Activated CD4-positive, alpha-beta T cell treated with anti-CD3 and anti-CD28 coated beads, Interleukin-2, Interleukin-4, amounts not matched to agents 100 ng/mL and 50 ng/mL, durations not matched to agents 16 hours and 8 hours (primary cell): Measurements from ENCODE around the gene KCNN1.
"Not testable (repeated sequence)": the region's sequence is repeated elsewhere in the genome, so short reads cannot be mapped to it uniquely, and the experiment has no call there.

ENCODE experiments used
- DNase-seq: peaks from one replicate; pipeline ENCODE4 v3.0.0-alpha.2; 2020; ENCODE audit warnings: low spot score

KCNN1 gene

DNA sequence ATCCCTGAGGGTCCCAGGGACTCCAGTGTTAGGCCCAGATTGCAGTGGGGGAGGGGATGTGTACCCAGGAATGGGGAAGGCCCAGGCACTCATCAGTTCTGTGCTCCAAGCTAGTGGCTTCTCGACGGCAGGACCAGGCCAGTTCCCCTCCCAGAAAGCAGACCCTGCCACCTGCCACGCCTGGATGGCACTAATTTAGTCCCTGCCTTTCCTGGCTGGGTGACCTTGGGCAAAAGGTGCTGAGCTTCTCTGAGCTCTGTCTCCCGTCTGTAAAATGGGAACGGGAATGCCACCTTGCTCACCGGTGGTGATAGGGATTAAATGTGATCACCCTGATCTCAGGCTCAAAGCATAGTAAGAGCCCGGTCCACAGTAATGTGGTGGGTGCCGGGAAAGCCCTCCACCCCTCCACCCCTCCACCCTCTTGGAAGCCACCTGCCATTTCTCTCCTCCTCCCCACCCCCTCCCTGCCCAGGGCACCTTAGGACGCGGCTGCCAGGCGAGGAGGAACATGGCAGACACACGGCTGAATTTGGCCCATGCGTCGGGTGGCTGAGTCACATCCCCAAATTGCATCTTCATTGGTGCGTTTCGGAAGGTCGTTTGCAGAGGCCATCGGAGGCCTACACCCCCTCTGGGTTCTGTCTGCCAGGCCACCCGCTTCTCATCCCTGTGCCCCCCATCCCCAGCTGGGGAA is 2.3 kb downstream of the KCNN1 start:
- no peak for DNase-seq

DNA sequence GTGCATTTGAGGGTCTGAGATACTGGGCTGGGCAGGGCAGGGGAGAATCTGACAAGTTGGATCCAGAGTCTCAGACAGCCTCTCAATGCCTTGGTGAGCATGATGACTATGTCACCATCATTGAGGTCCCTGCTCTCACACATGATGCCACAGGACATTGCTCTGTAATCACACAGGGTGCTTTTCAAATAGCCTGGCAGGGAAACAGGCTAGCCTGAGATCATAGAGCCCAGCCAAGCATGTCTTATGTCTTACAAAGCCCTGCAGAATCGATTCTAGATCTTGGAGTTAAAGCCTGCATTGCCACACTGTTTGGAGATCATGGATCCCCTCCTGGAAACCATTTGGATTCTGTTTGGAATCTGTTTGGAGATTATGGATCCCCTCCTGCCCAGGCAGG is 5.3 kb downstream of the KCNN1 start:
- no peak for DNase-seq

DNA sequence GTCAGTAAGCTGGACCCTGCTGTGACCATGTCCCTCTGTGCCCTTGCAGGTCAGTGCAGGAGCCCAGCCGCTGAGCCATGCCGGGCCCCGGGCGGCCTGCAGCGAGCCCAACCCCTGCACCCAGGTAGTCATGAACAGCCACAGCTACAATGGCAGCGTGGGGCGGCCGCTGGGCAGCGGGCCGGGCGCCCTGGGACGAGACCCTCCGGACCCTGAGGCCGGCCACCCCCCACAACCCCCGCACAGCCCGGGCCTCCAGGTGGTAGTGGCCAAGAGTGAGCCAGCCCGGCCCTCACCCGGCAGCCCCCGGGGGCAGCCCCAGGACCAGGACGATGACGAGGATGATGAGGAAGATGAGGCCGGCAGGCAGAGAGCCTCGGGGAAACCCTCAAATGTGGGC is 6.9 kb downstream of the KCNN1 start:
- DNase-seq: no peak

DNA sequence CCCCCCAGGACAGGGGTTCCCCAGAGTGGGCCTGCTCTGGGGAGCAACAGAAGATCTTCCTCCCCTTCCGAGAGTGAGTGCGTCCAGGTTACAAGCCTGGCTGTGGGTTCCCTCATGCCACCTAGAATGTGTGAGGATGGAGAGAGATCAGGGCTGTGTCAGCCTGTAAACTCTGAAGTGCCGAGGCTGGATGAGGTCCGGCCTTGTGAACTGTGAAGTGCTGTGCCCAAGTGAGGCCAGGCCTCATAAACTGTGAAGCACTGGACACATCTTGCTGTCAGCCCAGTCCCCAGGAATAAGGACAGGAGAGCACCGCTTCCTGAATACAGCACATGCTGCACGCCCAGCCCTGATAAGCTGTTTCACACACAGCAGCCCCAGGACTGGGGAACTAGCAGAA is 7.6 kb downstream of the KCNN1 start:
- no peak for DNase-seq

DNA sequence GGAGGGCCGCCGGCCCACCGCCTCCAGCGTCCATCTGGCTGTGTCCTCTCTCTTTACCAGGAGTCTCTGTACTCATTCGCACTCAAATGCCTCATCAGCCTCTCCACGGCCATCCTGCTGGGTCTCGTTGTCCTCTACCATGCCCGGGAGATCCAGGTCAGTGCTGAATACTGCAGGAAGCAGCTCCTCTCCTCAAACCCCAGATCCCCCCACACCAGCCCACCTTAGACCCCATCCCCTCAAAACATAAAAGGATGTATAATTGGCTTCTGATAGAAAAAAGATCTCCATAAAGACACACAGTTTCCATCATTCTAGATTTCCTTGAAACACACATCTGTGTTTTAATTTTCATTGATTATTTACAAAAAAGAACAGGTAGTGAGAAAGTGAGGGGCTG is 8.1 kb downstream of the KCNN1 start:
- DNase-seq: no peak

DNA sequence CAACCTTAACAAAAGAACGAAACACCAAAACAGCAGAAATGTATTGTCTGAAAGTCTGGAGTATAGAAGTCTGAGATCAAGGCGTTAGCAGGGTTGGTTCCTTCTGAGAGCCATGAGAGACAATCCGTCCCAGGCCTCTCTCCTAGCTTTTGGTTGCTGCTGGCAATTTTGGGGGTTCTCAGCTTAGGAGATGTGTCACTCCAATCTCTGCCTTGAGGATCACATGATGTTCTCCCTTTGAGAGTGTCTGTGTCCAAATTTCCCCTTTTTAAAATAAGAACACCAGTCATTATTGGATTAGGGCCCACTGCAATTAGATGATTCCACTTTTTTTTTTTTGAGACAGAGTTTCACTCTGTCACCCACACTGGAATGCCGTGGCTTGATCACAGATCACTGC is 10.1 kb downstream of the KCNN1 start:
- DNase-seq: no peak

DNA sequence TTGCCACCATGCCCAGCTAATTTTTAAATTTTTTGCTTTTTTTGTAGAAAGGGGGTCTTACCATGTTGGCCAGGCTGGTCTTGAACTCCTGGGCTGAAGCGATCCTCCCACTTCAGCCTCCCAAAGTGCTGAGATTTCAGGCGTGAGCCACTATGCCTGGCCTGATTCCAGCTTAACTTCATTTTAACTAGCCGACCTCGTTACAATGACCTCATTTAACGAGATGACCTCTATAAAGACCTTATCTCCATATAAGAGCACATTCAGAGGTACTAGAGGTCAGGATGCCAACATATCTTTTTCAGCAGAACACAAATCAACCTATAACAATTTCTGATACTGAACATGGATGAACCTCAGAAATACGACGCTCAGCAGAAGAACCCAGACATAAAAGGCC is 10.6 kb downstream of the KCNN1 start:
- DNase-seq: no peak

DNA sequence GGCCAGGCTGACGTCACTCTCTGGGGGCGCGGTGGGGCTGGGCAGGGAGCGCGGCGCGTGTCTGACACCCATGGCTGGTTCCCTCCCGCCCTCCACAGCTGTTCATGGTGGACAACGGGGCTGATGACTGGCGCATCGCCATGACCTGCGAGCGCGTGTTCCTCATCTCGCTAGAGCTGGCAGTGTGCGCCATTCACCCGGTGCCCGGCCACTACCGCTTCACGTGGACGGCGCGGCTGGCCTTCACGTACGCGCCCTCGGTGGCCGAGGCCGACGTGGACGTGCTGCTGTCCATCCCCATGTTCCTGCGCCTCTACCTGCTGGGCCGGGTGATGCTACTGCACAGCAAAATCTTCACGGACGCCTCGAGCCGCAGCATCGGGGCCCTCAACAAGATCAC is 14.7 kb downstream of the KCNN1 start:
- DNase-seq: no peak

DNA sequence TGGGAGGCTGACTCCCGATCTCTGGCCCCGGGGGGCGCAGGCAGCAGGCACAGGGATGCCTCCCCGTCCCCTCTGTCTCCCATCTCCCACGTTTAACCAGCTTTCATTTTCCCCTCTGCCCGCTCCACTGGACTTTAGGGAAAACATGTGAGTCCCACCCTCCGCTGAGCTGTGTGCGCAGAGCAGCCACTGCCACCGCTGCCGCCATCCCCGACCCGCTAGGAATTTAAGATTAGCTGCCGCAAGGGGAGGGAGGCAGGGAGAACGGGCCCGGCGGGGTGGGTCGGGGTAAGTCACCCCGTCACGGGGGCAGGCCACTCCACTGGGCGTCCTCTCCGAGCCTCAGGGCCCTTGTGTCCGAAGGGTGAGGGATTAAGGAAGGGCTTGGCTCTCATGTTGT is 15.5 kb downstream of the KCNN1 start:
- no peak for DNase-seq

DNA sequence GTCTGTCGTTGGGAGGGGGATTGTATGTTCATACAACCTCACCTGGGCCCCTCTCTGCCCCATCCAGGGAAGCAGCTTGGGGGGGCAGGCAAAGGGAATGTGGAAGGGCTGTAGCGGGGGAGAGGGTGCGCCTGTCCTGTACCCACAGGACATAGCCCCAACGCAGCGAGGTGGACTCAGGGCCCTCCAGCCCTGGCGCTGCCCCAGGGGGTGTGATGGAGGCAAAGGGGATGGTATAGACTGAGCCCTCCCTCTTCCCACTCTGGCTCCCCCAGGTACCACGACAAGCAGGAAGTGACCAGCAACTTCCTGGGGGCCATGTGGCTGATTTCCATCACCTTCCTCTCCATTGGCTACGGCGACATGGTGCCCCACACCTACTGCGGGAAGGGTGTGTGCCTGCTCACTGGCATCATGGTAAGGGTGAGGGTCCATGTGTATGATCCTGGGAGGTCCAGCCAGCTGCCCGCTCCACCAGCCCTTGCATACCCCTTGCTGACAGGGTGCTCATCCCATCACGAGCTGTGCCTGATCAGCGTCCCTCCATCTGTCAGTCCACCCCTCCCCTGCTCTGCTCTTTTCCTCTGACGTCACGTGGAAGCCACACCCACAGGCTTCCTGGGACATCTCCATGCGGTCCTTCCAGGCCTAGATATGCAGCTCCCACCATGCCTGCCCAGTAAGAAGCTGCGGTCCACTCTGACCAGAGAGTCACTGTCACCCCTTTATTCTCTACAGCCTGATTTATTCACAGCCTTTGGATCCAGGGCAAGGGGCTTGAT is 18.3 kb downstream of the KCNN1 start:
- DNase-seq: no peak

DNA sequence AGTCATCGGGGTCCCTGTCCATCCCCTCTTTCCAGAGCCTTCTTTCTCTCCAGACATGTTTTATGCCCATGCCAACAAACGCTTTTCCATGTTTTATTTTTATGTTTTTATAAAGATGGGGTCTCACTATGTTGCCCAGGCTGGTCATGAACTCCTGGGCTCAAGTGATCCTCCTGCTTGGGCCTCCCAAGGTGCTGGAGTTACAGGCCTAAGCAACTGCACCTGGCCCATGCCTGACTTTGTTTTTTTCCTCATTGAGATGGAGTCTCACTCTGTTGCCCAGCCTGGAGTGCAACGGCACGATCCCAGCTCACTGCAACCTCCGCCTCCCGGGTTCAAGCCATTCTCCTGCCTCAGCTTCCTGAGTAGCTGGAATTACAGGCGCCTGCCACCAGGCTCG is 19.7 kb downstream of the KCNN1 start:
- not testable (repeated sequence) for DNase-seq

DNA sequence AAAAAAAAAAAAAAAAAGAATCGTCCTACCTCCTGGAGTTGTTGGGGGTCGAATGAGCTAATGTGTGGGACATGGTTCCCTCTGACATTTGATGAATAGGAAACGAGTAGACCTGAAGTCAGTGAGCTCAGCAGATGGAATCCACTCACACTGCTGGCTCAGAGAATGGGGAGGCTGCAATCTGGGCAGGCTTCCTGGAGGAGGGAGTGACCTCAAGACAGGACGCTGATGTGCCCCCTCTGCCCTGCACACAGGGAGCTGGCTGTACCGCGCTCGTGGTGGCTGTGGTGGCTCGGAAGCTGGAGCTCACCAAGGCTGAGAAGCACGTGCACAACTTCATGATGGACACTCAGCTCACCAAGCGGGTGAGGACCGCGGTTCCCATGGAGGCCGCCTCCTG is 21.3 kb downstream of the KCNN1 start:
- DNase-seq: no peak

DNA sequence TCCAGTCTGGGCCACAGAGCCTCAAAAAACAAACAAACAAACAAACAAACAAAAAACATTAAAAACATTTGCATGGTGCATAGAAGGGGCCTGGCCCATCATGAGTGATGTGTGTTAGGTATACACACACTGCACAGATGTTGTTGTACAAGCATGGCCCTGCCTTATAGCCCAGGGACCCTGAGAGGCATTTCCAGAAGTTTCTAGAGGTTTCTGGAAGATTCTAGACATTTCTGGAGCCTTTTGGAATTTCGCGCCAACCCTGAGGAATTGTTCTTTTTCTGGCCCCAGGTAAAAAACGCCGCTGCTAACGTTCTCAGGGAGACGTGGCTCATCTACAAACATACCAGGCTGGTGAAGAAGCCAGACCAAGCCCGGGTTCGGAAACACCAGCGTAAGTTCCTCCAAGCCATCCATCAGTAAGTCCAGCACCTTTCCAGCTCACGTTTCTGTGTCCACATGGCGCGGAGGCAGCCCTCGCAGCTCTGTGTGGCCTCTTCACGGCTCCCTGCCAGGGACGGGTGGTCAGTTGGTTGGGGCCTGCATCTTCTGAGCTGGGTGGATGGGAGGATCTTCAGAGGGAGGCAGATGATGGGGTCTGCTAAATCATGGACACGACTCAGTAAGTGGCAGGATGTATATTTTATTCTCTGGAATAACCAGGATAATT is 22.7 kb downstream of the KCNN1 start:
- no peak for DNase-seq

DNA sequence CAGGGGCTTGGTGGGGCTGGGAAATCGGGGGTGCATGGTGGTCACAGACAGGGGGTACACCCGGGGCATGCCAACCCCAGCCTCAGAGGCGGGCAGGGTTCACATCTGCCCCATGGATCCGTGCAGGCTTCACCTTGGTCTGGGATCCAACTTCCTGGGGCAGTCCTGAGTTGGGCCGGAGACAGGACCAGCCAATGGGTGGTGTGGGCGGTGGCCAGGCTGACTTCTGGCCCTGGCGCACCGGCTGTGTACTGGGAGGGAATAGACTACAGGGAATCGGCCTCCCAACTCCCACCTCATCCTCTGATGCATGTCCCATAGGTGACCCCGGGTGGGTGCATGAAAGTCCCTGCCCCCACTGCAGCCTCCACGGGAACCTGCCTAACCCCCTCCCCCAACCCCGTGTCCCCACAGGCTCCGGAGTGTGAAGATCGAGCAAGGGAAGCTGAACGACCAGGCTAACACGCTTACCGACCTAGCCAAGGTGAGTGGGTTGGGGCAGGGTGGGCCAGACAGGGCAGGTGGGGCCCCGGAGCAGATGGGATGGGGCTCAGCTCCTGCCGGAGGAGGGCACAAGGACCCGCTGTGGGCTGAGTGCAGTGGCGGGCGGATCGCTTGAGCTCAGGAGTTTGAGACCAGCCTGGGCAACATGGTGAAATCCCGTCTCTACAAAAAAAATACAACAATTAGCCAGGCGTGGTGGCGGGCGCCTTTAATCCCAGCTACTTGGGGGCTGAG is 26.3 kb downstream of the KCNN1 start:
- no peak for DNase-seq

DNA sequence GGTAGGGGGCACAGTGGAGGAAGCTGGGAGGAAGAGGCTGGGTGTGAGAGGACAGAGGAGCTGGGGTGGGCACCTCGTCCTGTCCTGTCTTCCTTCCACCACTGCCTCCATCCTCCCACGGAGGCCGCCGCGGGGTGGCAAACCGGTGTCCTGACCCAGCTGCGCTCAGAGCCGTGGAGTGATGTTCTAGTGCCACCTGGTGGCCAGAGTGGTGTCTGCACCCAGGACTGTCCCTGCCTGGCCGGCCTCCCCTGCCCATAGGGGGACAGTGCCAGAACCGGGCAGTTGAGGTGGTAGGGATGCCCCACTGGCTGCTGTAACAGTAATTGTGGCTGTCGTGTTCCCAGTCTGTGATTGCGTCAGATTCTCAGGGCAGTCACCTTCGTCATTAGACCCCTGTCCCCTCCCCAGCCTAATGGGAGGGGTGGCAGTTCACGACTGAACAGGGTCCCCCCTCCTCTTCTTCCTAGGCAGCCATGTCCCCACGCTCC is 30.0 kb downstream of the KCNN1 start:
- peak; percentile 89 for DNase-seq

DNA sequence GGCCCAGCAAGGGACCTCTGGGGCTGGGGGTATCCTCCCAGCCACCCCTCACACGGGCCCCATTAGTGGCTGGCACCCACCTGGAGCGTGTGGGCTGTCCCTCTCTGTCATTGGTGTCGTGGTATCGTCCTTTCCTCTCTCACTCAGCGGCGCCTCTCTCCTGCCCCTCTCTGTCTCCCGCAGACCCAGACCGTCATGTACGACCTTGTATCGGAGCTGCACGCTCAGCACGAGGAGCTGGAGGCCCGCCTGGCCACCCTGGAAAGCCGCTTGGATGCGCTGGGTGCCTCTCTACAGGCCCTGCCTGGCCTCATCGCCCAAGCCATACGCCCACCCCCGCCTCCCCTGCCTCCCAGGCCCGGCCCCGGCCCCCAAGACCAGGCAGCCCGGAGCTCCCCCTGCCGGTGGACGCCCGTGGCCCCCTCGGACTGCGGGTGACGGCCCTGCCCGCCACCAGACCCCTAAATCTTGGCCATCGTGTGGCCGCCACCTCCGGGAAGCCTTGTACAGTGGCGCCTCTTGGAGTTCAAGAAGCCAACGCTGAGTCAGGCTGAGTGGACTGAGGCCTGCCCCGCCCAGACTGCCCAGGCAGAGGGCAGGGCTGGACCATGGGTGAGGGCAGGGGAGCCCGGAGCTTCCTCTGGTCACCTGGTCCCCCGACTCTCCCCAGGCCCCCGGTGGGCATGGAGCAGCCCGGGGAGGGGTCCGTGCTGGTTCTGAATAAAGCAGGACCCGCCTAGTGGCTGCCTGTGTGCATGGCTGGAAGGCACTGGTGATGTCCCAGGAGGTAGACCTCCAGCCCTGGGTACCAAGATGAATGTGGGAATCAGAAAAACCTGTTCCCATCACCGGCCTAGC is 31.3 kb downstream of the KCNN1 start:
- no peak for DNase-seq

DNA sequence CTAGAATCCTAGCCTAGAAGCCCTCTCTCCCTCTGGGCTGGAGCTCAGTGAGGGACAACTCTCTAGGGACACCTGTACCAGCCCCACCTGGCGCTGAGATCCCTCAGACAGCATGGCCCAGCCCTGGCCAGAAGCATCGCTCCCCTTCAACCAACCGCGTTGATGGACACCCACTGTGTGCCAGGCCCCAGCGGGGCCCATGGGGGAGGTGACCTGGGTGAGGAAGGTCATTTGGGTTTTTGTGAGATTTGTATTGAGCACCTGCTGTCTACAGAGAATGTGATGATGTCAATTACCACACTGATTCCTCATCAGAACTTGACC is 31.9 kb downstream of the KCNN1 start:
- DNase-seq: no peak

DNA sequence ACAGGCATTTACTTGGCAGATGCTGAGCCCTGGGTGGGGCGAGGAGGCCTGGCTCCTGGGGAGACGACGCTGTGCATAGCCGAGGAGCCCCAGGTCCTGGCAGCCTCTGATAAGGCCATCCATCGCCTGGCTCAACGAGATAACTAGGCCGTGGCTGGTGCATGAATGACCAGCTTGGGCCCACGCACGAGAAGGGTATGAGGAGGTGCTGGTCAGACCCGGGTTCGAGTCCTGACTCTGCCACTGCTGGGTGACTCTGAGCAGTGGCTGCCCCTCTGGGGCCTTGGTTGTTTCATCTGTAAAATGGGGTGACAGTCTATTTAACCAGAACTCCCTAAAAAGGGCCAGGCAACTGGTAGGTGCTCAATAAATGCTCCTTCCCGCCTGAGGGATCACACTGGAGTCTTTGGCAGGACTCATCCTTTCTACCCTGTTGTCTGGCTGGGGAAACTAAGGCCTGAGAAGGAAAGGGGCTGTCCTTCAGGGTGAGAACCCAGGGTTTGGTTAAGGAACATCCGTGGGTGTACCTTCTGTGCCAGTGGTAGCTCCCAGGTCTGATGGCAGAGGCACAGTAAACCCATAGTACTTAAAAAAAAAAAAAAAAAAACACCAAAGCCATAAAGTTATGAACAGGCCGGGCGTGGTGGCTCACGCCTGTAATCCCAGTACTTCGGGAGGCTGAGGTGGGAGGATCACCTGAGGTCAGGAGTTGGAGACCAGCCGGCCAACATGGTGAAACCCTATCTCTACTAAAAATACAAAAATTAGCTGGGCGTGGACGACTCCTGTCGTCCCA is 33.0 kb downstream of the KCNN1 start:
- DNase-seq: no peak

DNA sequence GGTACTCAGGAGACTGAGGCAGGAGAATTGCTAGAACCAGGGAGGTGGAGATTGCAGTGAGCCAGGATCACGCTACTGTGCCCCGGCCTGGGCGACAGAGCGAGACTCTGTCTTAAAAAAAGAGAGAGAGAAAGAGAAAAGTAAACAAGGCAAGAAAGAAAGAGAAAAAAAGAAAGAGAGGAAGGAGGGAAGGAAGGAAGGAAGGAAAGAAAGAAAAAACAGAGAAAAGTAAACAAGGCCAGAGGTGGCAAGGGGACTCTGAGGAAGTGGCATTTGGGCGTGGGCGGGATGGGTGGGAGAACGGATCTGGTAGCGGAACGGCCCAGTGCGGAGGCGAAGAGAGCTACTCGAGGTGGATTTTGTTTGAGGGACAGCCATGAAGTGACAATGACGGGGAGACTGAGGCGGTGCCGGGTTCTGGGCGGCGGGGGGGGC is 33.6 kb downstream of the KCNN1 start:
- DNase-seq: no peak

DNA sequence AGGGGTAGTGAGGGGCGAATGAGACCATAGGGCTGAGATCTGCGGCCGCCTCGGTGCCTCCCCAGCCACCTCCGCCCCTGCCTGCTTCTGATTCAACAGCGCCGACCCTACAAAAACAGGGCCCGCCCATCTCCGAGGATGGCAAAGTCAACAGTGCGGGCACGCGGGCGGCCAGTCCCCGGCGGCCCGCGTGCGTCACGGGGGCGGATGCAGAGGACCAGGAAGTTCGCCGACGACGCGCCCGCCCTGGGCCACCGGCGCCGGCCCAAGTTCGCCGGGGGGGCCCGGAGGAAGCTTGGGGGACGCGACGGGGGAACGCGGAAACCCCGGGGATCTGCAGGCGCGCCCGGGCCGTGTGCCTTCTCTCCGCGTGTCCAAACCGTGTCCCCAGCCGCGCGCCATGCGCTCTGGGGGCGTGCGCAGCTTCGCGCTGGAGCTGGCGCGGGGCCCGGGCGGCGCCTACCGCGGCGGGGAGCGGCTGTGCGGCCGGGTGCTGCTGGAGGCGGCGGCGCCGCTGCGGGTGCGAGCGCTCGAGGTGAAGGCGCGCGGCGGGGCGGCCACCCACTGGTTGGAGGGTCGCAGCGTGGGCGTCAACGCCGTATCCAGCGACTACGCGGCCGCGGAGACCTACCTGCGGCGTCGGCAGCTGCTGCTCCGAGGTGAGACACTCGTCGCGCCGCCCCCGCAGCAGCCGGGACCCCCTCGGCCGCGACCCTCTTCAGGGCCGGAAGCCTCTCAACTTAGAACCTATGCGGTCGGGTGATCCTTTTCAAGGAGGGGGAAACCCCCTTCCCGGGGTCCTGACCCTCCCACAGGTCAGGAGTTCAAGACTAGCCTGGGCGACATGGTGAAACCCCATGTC is 34.2 kb downstream of the KCNN1 start:
- peak; percentile 90 for DNase-seq
